HG03575 (cell line): Measurements from ENCODE around the gene ARHGAP45.
"Not testable (repeated sequence)": the region's sequence is repeated elsewhere in the genome, so short reads cannot be mapped to it uniquely, and the experiment has no call there.

Experiments
- ATAC-seq: cut with Tn5 transposase; IDR thresholded peaks from one replicate; pipeline ENCODE4 v1.9.1; 2021; ENCODE audit not compliant: unreplicated experiment, insufficient number of reproducible peaks, low FRiP score; ENCODE audit errors: extremely low read depth

The ARHGAP45 gene

GRCh38 chr19:1066748-1067340 lies at the start of gene ARHGAP45:
Gene ARHGAP45 (plus strand): TSS chr19:1067167. CDS start chr19:1067406, 239 bp downstream.
- ATAC-seq: no peak

DNA sequence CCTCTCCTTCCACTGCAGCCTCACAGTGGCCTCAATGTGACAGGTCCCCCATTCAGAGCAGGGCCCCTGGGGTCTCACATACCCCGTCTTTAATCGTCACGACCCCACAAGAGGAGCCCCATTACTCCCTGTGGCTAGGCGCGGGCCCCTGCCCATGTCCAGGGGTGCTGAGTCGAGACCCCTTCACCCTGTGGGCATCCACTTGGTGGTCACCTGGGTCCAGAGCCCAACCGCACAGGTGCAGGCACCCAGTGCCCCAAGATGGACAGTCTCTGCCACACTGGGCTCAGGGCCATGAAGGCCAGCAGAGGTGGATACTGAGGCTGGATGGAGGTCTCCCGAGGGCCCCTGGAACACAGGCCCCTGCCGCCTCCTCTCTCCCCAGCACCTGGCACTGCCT lies 49.1 kb upstream of the ARHGAP45 start:
- no peak for ATAC-seq

DNA sequence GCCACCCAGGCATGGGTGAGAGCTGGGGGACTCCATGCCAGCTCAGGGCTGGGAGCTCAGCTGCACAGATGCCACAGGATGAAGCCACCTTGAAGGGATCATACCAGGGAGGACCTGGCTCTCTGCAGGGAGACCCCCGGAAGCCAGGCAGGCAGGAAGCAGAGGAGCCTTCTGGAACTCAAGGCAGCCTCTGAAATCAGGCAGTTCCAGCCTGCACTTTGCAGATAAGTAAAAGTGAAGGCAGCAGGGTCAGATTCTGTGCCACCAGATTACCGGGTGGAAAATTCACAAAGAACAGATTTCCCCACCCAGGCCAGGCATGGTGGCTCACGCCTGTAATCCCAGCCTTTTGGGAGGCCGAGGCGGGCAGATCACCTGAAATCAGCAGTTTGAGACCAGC lies 48.6 kb upstream of the ARHGAP45 start:
- no peak for ATAC-seq

DNA sequence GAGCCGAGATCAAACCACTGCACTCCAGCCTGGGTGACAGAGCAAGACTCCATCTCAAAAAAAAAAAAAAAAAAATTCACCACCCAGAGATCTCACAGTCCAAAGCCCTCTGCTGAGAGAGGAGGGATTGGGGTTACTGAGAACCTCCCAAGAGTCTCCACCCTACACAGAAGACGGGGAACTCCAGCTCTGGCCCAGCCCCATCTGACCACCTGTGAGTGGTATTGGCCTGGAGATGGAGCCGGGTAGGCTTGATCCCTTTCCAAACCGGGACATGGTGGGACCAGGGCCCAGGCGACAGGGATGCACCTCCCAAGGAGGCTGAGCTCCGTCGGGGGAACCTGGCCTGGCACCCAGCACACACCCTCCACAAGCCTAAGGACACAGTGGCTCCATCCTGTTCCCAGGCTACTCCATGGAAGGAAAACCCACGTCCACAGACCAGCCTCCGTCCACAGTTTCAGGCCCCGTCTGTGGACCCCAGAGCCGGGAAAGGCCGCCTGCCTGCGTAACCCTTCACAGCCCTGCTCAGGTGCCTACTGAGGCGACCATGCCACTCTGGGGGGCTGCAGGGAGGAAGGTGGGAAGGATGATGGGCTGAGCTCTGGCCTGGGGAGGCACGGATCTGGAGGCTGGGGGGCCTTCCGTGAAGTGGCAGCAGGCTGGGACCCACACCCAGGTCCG lies 47.9 kb upstream of the ARHGAP45 start:
- ATAC-seq: no peak

DNA sequence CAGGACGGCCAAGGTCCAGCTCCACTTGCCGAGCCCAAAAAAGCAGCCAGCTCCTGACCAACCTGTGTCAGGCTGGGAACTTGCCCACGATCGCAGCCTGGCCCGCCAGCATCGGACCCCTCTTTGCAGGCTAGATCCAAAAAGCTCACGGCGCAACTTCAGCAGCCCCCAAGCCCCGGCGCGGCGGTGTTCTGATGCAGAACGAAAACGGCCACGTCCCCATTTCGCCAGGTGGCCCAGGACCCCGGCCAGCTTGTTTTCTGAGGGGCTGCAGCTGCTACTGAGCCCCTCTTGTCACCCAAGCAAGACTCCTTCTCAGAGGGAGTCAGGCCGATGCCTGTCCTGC lies 47.4 kb upstream of the ARHGAP45 start:
- ATAC-seq: no peak

- ATAC-seq: no peak
These were observed 46.7 kb upstream of the ARHGAP45 start for GRCh38 chr19:1019980-1020867.

DNA sequence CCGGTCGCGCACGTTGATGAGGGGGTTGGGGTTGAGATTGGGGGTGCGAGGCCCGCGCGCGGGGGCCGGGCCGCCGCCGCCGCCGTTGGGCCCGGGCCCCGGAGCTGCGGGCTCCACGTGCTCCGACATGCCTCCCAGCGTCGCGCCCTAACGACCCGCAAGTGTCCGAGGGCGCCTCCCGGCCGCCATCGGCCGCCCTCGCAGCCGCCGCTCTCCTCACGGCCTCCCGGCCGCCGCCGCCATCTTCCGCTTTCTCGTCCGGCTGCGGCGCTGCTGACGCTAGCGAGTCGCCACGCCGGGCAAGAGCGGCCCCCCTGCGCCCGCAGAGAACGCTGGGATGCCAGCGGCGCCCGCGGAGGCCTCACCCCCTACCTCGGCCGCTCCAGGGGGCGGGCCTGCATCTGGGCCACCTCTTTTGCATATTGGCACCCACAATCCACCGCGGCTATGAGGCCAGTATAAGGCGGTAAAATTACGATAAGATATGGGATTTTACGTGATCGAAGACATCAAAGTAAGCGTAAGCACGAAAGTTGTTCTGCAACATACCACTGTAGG lies 46.0 kb upstream of the ARHGAP45 start, which contains the start of gene TMEM259:
TMEM259 (minus strand) TSS at position 256 of the 558 bp plus-strand sequence; CDS start at position 129, 127 bp downstream.
- ATAC-seq: no peak

DNA sequence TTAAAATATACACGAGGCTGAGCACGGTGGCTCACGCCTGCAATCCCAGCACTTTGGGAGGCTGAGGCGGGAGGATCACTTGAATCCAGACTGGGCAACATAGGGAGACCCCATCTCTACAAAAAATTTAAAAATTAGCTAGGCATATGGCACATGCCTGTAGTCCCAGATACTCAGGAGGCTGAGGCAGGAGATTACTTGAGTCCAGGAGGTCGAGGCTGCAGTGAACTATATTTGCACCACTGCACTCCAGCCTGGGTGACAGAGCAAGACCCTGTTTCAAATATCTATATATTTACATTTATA lies 43.1 kb upstream of the ARHGAP45 start:
- not testable (repeated sequence) for ATAC-seq

DNA sequence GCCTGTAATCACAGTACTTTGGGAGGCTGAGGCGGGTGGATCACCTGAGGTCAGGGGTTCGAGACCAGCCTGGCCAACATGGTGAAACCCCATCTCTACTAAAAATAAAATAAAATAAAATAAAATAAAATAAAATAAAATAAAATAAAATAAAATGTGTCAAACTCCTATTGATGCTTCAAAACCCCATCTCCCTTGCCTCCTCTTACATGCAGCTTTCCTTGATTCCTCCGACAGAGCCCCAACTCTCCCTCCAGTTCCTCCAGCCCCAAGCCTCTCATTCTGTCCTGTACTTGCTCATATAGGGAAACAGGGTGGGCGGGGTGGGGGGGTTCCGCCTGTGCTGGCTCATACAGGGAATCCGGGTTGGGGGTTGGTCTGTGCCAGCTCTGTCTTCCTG lies 41.9 kb upstream of the ARHGAP45 start:
- ATAC-seq: not testable (repeated sequence)

DNA sequence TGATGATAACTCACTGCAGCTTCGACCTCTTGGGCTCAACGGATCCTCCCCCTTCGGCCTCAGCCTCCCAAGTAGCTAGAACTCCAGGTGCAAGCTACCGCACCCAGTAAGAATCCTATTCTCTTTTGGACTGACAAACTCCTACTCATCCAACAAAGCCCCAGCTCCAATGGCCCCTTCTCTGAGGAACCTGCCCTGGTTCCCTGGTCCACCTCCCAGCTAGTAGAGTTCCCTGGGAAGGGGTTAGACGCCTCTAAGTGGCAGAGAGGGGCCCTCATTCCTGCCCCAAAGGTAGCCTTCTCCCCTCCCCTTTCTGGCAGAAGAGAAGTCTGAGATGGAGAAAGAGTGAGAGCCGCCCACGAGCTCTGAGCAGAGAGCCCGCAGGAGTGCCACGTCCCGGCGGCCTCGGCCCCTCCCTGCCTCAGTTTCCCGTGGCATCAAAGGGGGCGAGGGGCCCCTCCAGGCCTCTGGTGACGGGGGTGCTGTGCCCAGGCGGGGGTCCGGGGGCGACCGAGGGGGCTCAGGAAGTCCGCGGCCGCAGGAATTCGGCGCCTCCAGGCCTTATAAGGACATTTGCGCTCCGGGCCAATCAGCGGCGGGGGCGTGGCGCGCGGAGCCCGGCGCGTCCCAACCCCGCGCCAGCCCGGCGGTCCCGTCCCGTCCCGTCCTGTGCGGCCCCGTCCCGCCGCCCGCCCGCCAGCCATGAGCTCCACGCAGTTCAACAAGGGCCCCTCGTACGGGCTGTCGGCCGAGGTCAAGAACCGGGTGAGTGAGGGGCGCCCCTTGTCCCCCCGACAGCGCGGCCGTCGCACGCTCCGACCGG lies 40.8 kb upstream of the ARHGAP45 start, which contains the start of gene CNN2:
CNN2 (plus strand) TSS at position 649 of the 823 bp plus-strand sequence; CDS start at position 703, 54 bp downstream.
- ATAC-seq: no peak

DNA sequence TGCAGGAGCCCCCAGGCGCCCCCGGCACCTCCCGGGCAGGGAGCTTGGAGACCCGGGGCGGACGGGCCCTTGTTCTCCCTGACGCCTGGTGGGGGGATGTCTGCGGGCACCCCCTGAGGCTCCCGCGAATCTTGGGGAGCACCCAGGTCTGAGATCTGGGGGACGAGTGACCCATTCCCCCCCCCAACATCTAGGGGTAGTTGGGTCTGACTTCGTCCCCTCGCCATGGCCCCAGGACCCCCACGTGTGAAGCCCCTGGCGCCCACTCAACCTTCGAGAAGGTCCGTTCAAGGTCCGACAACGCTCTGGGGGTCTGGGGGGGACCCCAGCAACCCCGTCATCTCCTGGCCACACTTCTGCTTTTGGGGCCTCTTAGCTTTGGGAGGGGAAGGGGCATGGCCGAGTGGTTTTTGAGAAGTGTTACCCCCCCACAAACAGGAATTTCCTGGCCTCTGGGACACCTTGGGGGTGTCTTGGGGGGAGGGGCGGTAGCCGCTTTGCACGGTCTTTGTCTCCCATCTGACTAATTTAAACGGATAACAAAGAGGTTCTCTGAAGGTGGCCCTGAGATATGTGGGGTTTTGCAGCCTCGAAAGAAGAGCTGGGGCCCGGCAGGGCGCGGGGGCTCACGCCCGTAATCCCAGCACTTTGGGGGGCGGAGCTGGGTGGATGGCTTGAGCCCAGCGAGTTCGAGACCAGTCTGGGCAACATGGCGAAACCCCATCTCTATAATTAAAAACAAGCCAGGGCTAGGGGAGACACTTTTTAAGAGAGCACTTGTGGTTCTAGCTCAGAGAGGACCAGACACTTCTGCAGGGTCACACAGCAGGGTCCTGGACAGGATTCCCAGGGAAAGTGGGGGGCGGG lies 40.0 kb upstream of the ARHGAP45 start:
- ATAC-seq: no peak

DNA sequence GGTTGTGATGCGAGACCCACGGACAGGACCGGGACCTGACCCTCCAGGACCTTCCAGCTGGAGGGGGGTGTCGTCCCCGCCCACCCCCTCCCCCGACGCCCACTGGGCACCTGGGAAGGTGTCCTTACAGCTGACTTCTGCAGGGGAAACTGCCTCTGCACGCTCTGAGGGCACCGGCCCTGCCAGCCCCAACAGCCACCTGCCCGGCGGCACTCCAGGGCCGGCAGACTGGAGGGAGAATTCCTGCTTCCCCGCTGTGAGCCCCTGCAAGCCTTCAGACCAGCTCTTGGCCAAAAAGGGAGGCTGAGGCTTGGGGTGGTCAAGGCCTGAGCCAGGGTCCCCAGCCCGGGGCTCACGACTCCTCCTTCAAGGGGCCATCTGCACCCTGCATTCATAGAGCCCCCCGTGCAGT lies 39.3 kb upstream of the ARHGAP45 start:
- no peak for ATAC-seq

- ATAC-seq: no peak
These were observed 38.7 kb upstream of the ARHGAP45 start for GRCh38 chr19:1028062-1028926.

DNA sequence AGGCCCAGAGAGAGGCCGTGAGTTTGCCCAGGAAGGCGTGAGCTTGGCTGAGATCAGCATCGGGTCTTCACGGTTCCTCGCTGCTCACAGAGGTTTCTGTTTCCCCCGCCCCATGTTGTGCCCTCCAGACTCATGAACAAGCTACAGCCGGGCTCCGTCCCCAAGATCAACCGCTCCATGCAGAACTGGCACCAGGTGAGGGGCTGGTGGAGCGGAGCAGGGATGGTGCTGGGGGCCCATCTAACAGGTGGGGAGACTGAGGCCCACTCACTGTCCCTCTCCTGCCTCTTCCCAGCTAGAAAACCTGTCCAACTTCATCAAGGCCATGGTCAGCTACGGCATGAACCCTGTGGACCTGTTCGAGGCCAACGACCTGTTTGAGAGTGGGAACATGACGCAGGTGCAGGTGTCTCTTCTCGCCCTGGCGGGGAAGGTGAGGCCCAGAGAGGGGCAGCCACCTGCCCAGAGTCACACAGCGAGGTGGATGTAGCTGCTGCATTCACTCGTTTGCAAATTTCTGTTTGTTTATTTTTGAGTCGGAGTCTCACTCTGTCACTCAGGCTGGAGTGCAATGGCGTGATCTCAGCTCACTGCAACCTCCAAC lies 34.6 kb upstream of the ARHGAP45 start:
- no peak for ATAC-seq

- no peak for ATAC-seq
These were observed 30.9 kb upstream of the ARHGAP45 start for GRCh38 chr19:1035998-1036621.

- no peak for ATAC-seq
These were observed 29.3 kb upstream of the ARHGAP45 start for GRCh38 chr19:1037621-1038064.
